HG03558 (cell line): ENCODE data around the gene NKAIN4.

Source experiments
- ATAC-seq: cut with Tn5 transposase; IDR thresholded peaks from one replicate; pipeline ENCODE4 v1.9.1; 2021; ENCODE audit warnings: moderate number of reproducible peaks; ENCODE audit not compliant: unreplicated experiment; ENCODE audit errors: extremely low read depth

NKAIN4 gene

DNA sequence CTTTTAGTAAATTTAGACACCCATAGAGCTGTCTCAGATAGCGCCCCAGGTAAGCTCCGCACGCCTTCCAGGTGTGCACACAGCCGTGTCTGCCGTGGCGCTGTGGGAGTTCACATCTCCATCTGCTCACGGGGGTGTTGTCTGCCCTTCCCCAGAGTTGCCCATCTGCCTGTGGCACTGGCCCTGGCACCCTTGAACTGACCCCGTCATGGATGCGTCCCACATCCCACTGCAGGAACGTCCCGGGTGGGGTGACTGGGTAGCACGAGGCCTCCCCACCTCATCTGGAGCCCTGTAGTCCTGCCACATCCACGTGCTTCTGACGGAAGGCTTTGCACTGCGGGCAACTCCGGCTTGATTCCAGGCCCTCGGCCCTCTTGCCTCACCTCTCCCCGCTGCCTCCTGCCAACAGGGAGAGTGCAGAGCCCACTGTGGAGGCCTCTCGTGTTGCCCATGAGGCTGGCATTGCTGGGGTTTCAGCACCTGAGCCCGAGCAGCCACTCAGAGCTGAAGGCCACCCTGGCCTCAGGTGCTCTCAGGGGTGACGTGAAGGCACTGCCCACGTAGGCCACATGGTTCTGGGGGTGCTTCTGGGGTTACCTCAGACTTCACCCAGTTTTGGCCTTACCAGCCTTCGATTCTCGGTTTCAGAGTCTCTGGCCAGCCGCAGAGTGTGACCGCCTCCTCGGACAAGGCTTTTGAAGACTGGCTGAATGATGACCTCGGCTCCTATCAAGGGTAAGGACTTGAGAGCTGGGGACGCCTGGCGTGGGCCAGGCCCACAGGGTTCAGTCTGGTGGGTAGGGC lies 23.4 kb upstream of the NKAIN4 start:
- ATAC-seq = no peak

DNA sequence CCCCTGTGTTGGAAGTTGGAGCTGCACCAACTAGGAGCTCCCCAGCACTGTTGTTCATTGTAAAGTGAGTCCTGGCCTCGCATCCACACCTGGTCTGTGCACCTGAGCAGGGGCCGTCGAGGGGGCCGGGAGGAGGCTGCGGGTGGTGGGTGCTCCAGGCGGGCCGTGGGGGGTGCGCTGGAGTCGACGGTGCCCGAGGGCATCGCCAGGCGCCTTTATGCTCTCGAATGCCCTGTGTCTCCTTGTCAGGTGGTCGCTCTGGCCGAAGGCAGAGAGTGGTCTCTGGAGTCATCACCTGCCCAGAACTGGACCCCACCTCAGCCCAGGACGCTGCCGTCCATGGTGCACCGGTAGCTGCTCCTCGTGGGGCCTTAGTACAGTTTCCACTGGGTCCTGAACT lies 22.7 kb upstream of the NKAIN4 start:
- no peak for ATAC-seq

- no peak for ATAC-seq
Observed at GRCh38 chr20:63275825-63276224, 21.6 kb upstream of the NKAIN4 start.

DNA sequence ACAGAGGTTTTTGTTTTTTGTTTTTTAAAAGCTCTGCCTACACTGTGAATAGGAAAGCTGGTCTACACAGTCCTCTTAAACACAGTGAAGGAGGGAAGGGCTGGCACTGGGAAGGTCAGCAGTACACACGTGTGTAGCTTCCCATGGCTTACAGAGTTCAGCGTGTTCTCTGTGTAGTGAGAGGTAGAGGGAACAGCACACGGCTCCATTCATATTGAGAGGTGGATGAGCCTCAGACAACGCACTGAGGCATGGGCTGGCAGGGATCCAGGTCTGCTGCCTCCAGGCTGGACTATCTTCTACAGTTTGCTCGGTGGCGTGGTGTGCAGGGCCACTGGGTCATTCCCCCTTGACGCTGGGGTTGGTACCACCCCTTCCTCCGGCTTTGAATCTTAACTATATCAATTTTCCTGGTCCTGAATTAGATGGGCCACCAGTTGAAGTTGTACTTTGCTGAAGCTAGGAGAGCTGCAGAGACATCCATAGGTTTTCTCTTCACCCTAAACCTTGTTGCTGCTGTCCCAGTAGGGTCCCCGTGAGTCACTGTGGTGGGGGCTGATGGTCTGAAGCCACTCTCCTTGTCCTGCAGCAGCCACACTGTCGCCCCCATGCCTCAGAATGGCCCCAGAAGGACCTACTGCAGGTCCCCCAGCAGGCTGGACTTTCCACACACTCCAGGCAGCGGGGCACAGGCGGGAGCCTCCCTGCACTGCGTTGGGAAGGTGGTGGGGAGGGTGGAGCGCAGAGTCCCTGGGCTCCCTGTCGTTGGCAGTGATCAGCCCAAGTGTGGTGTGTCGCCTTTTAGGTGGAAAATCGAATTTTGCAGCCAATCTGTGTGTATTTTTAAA lies 20.3 kb upstream of the NKAIN4 start:
- no peak for ATAC-seq

- ATAC-seq = no peak
Observed at GRCh38 chr20:63273635-63274380, 19.5 kb upstream of the NKAIN4 start.

- ATAC-seq = no peak
Observed at GRCh38 chr20:63273059-63273579, 18.9 kb upstream of the NKAIN4 start.

- ATAC-seq = peak; percentile 79
Observed at GRCh38 chr20:63272105-63273058, 18.1 kb upstream of the NKAIN4 start, which contains the start of gene ARFGAP1. Gene ARFGAP1, plus strand, starts transcription at chr20:63272813. Its CDS starts 2,768 bp downstream, at chr20:63275581.

DNA sequence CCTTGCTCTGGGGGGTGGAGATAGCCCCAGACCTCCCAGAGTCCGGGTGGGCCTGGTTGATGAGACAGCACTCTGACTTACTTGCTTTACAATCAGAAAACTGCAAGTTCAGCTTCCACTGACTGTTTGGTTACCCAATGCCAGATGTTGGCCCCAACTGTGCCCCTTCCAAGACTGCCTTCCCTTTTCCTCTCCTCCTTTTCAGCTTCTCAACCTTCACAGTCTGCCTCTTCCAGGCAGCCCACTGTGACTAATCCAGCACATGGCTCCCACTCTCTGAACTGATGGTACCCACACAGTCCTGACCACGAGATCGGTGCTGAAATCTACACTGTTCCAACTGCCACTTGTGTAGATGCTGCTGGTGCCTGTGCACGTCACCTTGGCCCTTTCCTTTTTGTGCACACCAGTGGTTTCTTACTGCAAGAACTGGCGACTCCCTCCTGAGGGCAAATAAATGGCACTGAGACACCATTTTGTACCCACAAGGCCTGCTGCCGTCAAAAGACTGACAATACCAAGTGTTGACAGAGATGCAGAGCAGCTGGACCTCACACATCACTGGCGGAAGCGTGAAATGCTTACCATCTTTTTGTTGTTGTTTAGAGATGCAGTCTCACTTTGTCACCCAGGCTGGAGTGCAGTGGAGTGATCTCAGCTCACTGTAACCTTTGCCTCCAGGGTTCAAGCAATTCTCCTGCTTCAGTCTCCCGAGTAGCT lies 16.5 kb upstream of the NKAIN4 start:
- ATAC-seq = no peak

- ATAC-seq = no peak
Observed at GRCh38 chr20:63269724-63270123, 15.5 kb upstream of the NKAIN4 start.

DNA sequence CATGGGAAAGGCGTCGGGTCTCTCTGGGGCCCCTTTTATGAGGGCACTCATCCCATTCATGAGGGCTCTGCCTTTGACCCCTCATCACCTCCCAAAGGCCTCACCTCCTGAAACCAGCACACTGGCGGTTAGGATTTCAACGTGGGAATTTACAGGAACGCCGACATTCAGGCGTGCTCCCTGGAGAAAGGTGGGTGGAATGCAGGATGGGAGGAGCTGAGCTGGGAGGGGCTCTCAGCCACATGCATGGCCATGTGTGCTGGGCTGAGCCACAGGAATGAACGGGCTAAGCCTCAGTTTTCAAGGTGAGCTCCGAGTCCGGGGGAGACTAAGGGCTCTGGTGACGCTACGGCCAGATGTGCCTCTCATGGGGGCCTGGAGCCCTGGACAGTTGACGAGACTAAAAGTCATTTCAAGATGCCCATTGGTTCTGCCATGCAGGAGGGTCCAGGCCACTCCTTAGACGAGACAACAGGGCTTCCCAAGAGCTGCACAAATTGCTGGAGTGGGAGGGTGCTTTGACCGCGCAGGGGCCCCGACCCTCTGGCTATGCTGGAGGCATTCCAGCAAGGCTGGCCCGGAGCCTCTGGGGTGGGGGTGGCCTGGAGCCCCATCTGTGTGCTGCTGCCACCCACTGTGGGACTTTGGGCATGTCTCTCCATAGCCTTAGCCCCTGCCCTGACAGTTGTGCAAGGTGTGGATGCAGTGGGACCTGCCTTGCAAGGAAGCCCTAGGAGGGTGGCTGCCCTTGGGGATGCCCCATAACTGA lies 14.6 kb upstream of the NKAIN4 start:
- no peak for ATAC-seq

- ATAC-seq = no peak
Observed at GRCh38 chr20:63268256-63268655, 14.0 kb upstream of the NKAIN4 start.

DNA sequence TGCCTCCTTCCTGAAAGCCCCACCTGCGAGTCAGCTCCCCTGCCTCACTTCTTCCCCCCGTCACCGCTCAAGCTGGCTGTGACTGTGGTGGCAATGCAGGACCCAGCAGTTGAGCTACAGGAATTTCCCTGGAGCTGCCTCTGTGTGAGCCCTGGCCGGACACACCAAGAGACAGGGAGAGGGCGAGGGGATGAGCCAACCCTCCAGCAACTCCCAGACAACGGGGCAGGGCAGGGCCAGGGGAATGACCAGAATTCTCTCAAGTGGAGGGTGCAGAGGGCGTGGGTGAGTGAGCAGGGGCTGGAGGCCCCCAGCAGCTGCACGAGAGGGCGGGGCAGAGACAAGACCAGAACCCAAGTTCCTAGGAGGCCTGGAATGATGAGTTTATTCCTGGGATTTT lies 13.4 kb upstream of the NKAIN4 start:
- no peak for ATAC-seq

- no peak for ATAC-seq
Observed at GRCh38 chr20:63265891-63266515, 11.7 kb upstream of the NKAIN4 start.

GRCh38 chr20:63264519-63264918 lies 10.3 kb upstream of the NKAIN4 start:
- no peak for ATAC-seq

- no peak for ATAC-seq
Observed at GRCh38 chr20:63264000-63264399, 9.7 kb upstream of the NKAIN4 start.

DNA sequence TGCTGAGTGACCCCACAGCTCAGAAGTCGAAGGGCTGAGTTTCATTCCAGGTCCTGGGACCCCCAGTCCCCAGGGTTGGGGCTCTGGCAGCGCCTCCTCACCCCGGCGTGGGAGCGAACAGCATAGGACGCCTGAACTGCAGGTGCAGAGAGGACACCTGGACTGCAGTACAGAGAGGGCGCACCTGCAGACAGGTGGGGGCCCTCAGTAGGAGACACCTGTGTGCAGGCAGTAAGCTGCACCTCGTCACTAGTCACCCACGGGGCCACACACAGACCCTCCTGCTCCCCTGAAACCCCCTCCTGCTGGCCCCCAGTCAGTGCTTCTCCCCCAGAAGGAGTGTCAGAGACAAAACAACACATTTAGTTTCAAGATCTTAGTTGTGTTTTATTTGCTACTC lies 8.6 kb upstream of the NKAIN4 start:
- no peak for ATAC-seq

- ATAC-seq = no peak
Observed at GRCh38 chr20:63261795-63262528, 7.7 kb upstream of the NKAIN4 start.
